GM18907 (cell line): ENCODE measurements around the gene EGFLAM.

ENCODE experiments used
- ATAC-seq: cut with Tn5 transposase; IDR thresholded peaks from one replicate; pipeline ENCODE4 v1.9.1; 2021; ENCODE audit warnings: mild to moderate bottlenecking, moderate library complexity; ENCODE audit not compliant: unreplicated experiment

The EGFLAM gene

GRCh38 chr5:38467353-38468040 is 209.1 kb downstream of the EGFLAM start:
- no peak for ATAC-seq

- ATAC-seq: no peak
Measured at GRCh38 chr5:38468202-38468673, 209.9 kb downstream of the EGFLAM start.

DNA sequence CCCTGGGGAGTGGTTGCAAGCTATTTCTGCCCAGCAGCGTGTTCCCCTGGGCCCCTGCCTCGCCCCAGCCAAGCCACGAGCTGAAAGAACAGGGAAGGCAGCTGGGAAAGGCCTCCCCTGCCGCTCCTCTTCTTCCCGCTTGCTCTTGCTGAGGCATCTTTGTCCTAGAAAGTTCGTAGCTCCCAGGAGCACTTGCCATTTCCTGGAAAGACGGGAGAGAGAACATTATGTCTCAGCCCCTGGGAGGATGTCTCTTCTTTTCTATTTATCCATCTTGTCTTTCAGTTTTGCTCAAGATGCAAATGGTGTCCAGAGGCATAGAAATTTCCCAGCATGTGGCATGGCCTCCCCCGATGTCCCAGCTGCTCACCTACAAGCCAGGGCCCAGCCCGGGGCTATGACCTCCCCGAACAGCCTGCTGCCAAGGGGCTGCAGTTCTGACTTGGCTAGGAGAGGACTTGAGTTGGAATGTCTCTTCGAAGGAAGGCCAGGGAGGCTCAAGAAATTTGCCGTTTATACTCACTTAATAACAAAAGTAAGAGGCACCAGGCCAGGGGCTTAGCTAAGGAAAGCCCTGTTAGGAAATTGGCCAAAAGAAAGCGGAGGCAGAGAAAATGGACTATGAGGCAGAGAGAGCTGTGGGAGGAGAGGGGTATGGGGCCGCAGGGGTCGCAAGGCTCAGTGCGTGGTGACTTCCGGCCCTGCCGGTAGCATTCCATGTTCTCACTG is 210.8 kb downstream of the EGFLAM start:
- ATAC-seq: no peak

- no peak for ATAC-seq
Measured at GRCh38 chr5:38469707-38470267, 211.4 kb downstream of the EGFLAM start.

DNA sequence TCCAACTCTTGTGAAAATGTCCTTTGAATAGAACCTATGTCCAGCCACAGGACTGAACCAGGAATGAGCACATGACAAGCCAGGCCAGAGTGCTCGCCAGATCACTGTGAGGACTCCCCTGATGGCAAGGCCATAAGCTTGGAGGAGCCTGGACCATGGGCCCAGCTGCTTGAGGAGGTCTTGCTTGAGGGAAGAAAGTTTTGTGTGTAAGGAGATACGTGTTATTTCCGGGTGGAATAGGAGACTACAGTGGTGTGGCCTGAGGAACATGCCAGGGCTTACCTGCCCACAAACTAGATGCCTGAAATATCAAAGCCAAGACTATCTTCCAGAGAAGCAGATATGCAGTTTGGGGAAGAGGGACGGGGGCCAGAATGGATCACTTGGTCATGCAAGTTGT is 213.3 kb downstream of the EGFLAM start:
- ATAC-seq: no peak

GRCh38 chr5:38472541-38472940 is 214.2 kb downstream of the EGFLAM start:
- no peak for ATAC-seq

DNA sequence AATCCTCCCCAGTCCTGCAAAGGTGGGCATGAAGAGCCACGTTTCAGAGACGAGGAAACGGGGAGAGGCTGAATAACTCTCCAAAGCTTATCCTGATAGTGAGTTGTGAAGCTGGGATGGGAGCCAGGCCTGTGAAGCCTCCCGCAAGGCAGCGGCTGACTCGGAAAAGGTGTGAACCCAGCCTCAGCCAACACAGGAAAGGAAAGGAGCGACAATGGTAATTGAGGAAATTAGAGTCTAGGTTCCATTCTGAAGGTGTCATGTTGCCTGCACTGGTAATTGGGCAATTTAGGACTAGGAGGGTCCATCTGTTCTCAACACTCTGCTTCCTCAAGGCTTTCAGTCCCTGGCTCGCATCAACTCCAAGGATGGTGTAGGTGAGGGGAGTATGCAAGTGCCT is 214.6 kb downstream of the EGFLAM start:
- ATAC-seq: no peak

GRCh38 chr5:38478166-38478565 is 219.8 kb downstream of the EGFLAM start:
- ATAC-seq: no peak

DNA sequence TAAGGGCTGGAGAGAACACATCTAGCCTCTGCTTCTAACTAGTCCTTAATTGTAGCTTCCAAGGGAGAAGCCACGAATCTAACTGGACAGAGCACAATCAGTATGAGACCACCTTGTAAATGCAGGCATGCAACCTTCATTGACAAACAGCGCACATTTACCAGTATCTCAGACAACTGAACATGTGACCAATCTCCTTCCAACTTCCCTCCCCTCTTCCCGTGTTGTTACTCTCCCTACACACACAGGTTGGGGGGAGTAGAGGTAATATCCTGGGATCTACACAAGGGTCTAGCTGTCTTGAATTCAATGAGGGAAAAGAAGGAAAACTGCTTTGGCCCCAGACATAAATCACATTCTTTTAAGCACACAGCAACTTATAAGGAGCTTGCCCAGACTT is 220.5 kb downstream of the EGFLAM start:
- ATAC-seq: no peak

- ATAC-seq: no peak
Measured at GRCh38 chr5:38479315-38479904, 221.1 kb downstream of the EGFLAM start.

GRCh38 chr5:38483805-38484398 is 225.5 kb downstream of the EGFLAM start:
- ATAC-seq: no peak

GRCh38 chr5:38494175-38494574 is 235.8 kb downstream of the EGFLAM start:
- ATAC-seq: no peak

DNA sequence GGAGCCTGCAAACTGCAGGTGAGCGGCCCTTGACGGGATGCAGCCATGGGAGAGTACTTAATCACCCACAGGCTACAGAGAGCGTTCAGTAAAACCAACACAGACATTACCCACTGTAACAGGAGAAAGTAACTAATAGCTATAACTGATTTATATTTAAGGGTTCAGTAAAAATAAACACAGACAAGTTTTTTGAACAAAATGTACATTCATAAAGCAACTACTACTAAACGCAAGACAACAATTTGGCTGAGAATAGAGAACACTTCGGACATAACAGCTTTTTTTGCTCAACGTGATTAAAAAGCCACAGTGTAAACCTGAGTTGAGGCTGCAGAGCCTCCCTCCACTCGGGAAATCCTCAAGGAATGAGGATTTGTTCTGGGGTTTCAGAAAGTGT is 236.4 kb downstream of the EGFLAM start:
- ATAC-seq: no peak

DNA sequence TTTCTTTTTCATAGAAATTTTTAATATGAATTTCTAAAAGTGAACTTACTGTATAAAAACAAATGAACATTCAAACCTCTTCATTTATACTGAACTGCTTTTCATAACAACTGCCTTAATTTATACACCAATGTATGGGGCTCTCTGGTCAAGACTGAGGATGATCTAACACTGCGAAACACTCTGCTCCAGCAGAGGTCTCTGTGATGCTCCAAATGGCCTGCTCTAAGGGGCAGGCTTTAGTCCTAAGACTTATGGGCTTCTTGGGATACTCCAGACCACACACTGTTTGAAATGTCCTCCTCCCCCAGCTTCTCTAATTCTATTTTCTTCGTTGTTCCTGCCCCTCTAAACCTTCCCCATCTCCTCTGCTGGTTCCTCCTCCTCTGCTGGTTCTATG is 239.6 kb downstream of the EGFLAM start:
- no peak for ATAC-seq

- ATAC-seq: no peak
Measured at GRCh38 chr5:38500573-38501260, 242.4 kb downstream of the EGFLAM start.

GRCh38 chr5:38506302-38506701 is 247.9 kb downstream of the EGFLAM start:
- no peak for ATAC-seq

DNA sequence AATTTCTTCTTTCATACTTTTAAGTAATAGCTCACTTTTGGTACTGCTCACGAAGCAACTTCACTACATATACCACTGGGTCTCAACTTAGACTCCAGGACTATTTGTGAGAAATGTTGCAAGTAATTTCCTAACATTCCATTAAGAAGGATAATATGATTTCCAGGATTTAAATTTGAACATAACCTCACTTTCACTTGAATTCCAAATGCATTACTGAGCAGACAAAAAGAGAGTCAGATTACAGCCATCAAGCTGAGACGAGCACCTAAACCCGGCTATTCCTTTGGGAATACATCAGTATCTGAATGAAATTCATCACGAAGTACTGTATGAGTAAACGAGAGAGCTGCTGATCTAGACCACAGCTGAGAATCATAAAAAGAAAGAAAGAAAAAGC is 250.8 kb downstream of the EGFLAM start:
- ATAC-seq: no peak
